WI38 (cell line): ENCODE results near the gene MUC6.

Source experiments
- H3K4me3 ChIP-seq: 2 replicates; pipeline ENCODE4 v1.5.1; 2011; ENCODE audit warnings: low read depth, mild to moderate bottlenecking, control low read depth, low read length
- CTCF ChIP-seq: IDR thresholded peaks from 2 replicates; pipeline ENCODE4 v1.5.1; 2012; ENCODE audit warnings: low read depth, mild to moderate bottlenecking, control low read depth, low read length

Gene MUC6

GRCh38 chr11:1042626-1043562 lies 6.4 kb upstream of the MUC6 start:
- no peak overlapping the region for H3K4me3 ChIP-seq
- TF ChIP-seq CTCF: no peak

DNA sequence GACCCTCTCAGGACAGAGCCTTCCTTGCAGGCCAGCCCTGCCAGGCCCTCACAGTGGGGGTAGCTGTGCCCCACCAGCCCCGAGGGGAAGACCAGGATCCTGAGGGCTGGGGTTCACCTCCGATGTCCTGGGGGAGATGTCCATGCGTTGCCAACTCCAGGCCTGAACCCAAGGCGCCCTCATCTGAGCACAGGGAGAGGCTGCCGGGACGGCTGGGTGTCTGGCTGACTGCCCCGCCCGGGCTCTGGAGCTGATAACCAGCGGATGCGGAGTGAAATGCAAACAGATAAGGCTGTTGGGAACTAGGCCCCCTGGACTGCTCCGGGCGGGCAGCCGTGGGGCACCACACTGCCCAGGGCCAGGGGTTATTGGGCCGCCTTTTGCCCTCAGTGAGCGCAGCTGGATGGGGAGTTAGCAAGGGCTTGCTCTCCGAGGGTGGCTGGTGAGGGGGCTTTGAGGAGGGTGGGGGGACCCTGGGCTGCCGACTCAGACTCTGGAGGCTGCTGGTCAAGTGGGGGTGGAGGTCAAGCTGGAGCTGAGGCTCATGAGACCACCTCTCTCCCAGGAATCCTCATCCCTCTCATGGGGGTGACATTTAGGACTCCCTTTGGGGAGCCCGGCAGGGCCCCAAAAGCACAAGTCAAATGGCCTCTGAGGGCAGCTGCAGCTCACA lies 5.6 kb upstream of the MUC6 start:
- no peak for TF ChIP-seq CTCF
- H3K4me3 ChIP-seq: no peak overlapping the region

DNA sequence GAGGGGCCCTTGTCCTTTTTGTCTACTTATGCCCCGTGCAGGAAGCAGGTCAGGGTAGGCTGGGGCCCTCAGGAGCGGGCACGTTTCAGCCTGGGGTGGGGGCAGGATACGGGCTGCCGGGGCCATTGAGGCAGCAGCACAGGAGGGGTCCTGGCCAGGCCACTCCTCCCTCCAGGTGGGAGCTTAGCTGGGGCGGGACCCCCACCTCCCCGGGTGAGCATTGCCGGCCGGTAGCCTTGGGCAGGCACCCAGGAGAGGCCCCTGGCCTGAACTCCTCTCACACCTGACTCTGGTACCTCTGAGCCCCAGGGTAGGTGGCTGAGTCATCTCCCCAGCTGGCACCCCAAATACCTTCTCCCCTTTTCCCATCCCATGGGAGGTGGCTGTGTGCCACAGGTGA lies 5.0 kb upstream of the MUC6 start:
- TF ChIP-seq CTCF: no peak
- no peak overlapping the region for H3K4me3 ChIP-seq

DNA sequence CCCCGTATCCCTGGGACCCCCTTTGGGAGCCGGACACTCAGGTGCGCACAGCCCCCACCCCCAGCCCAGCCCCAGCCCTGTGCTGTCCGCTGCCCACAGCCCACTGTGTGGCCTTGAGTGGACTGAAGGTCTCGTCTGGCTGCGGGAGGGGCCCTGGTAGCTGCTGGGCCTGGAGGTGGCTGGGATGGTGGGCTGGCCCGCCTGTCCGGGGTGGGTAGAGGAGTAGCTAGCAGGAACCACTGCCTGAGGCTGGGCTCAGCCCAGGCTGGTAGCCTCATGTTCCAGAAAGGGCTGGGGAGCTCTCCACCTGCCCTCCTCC lies 4.6 kb upstream of the MUC6 start:
- TF ChIP-seq CTCF: no peak
- no peak overlapping the region for H3K4me3 ChIP-seq

- H3K4me3 ChIP-seq: no peak overlapping the region
- no peak for TF ChIP-seq CTCF
These were observed 4.1 kb upstream of the MUC6 start for GRCh38 chr11:1040428-1041148.

GRCh38 chr11:1039481-1040427 lies 3.2 kb upstream of the MUC6 start:
- H3K4me3 ChIP-seq: no peak overlapping the region
- TF ChIP-seq CTCF: no peak
